Measurements from ENCODE around the gene KIF16B.

The KIF16B gene

DNA sequence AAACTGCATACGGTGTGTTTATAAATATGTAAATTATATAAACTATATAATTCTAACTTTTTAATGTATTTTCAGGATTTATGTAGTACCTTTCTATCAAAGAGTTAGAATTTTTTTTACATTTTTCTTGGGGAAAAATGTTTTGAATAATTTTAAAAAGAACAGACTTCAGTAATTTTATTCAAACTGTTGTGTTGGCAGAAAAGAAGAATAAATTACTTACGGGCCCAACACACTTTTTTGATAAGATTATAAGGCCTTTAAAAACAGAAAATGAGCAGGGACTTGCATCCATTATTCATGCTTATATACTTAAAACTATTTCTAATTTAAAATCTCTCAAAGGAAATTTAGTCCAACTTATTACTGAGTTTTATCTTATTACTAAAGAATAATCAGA is 58.2 kb downstream of the KIF16B start:
- no peak for DNase-seq (ENCODE audit: low read depth, low spot score)
- no peak overlapping the region for H3K4me3 ChIP-seq (ENCODE audit: low read depth, low read length)
- POLR2A ChIA-PET = no interaction called here
- TF ChIP-seq, protein P1, sequence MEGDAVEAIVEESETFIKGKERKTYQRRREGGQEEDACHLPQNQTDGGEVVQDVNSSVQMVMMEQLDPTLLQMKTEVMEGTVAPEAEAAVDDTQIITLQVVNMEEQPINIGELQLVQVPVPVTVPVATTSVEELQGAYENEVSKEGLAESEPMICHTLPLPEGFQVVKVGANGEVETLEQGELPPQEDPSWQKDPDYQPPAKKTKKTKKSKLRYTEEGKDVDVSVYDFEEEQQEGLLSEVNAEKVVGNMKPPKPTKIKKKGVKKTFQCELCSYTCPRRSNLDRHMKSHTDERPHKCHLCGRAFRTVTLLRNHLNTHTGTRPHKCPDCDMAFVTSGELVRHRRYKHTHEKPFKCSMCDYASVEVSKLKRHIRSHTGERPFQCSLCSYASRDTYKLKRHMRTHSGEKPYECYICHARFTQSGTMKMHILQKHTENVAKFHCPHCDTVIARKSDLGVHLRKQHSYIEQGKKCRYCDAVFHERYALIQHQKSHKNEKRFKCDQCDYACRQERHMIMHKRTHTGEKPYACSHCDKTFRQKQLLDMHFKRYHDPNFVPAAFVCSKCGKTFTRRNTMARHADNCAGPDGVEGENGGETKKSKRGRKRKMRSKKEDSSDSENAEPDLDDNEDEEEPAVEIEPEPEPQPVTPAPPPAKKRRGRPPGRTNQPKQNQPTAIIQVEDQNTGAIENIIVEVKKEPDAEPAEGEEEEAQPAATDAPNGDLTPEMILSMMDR (IDR thresholded peaks at IDR 0.05; ENCODE audit: insufficient read depth, low read length, missing control alignments) = no peak
- CTCF ChIA-PET = interaction anchor here (1.4 to 3.3 kb wide), 2 partner anchors 12 to 245 kb away, joined by 3 to 25 read pairs; no protein-coding TSS in a partner anchor

- ChIA-PET CTCF (interaction anchor here (0.6 kb wide), 1 partner anchor 740 kb away, joined by 3 read pairs; no protein-coding TSS in a partner anchor), POLR2A (no interaction called here)
- DNase-seq (ENCODE audit: low read depth, low spot score) = no peak
- no peak overlapping the region for H3K4me3 ChIP-seq (ENCODE audit: low read depth, low read length)
- TF ChIP-seq, protein P1 (IDR thresholded peaks at IDR 0.05; ENCODE audit: insufficient read depth, low read length, missing control alignments) = no peak
Measured at GRCh38 chr20:16514140-16514539, 59.1 kb downstream of the KIF16B start.

DNA sequence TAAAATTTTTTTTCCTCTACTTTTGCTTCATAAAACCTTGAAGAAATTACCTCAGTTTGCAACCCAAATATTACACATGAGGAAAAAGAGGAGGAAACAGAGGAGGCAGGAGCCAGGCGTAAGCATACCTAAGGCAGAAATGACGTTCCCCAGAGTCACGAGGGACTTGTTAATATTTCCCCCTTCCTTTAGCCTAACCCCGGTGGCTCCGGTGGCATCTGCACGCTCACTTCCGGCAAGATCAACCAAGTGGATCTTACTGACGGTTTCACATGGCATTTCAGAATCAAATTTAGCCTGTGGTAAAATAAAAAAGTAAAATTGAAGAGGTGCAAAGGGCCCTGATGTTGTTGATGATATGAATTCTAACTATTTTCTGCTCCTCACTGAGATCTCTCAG is 67.4 kb downstream of the KIF16B start:
- TF ChIP-seq, protein P1 (IDR thresholded peaks at IDR 0.05; ENCODE audit: insufficient read depth, low read length, missing control alignments) = no peak
- ChIA-PET CTCF (no interaction called here), POLR2A (no interaction called here)
- DNase-seq (ENCODE audit: low read depth, low spot score) = no peak
- no peak overlapping the region for H3K4me3 ChIP-seq (ENCODE audit: low read depth, low read length)

DNA sequence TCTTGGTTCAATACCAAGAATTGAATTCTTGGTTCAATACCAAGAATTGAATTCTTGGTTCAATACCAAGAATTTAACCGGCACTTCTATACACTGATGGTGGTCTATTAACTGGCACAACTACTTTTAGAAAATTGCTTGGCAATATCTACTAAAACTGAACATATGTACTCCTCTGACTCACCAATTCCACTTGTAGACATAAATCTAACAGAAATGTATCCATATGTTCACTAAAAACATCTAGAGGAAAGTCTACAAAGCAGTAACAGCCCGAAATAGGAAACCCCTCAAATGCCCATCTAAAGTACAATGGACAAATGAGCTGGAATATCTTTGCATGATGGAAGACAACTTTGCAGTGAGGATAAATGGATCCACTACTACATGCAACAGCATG is 71.9 kb downstream of the KIF16B start:
- no peak overlapping the region for H3K4me3 ChIP-seq (ENCODE audit: low read depth, low read length)
- ChIA-PET POLR2A (no interaction called here), CTCF (interaction anchor here (1.2 to 2.5 kb wide), 3 partner anchors 10 to 25 kb away, joined by 3 to 8 read pairs (median 6); no protein-coding TSS in a partner anchor)
- TF ChIP-seq, protein P1 (IDR thresholded peaks at IDR 0.05; ENCODE audit: insufficient read depth, low read length, missing control alignments) = no peak
- DNase-seq (ENCODE audit: low read depth, low spot score) = peak; percentile 28

- TF ChIP-seq, protein P1 (IDR thresholded peaks at IDR 0.05; ENCODE audit: insufficient read depth, low read length, missing control alignments) = no peak
- ChIA-PET CTCF (interaction anchor here (0.8 to 2.5 kb wide), 2 partner anchors 18 to 25 kb away, joined by 3 to 8 read pairs; no protein-coding TSS in a partner anchor), POLR2A (no interaction called here)
- no peak overlapping the region for H3K4me3 ChIP-seq (ENCODE audit: low read depth, low read length)
- DNase-seq (ENCODE audit: low read depth, low spot score) = no peak
Measured at GRCh38 chr20:16500197-16500596, 73.1 kb downstream of the KIF16B start.

DNA sequence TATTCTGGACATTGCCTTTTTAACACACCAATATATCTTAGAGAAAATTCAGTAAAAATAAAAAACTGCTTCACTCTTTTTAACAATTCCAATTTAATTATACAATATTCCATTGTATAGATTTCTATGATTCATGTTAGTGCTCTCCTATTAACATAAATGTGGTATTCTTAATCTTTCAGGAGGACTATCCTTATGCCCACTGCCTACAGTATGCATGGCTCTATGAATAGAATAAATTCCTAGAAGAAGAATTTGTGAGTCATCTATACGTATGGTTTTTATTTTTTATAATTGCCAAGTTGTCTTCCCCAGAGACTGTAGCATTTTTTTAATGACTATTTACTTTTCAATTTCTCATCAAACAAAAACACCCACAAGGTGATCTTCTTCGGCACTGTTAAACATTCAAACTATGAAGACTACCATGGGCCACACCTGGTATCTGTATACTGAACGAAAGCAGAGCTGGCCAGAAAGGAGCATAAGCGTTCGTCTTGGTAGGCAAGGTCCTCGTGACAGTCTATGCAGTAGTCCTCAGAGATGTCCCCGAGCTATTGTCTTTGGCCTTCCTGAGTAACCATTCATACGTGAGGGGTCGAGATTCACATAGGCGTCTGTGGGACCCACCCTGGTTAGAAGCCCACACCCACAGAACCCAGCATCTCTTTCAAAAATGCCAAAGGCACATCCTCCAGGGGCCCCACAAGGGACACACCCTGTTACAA is 74.6 kb downstream of the KIF16B start:
- ChIA-PET CTCF (interaction anchor here (1.2 kb wide), 1 partner anchor 23 kb away, joined by 7 read pairs; no protein-coding TSS in a partner anchor), POLR2A (no interaction called here)
- TF ChIP-seq, protein P1 (IDR thresholded peaks at IDR 0.05; ENCODE audit: insufficient read depth, low read length, missing control alignments) = no peak
- no peak for DNase-seq (ENCODE audit: low read depth, low spot score)
- no peak overlapping the region for H3K4me3 ChIP-seq (ENCODE audit: low read depth, low read length)
